Right lobe of liver (tissue), 4 donors: ENCODE results near the gene SRPK2.

Experiments
- POLR2A ChIP-seq: fragments of 450-650 bp; IDR thresholded peaks from one replicate; pipeline ENCODE4 v1.6.1; 2017; ENCODE audit warnings: antibody characterized with exemption, mild to moderate bottlenecking
- TF ChIP-seq, protein P1 (sequence below), 4 donors: fragments of 200-600 bp in 3 of 4; fragments of 450-650 bp in 1 of 4; IDR thresholded peaks; one replicate each; pipeline versions ENCODE4 v1.5.1 to v1.8.0; 2016 to 2022; ENCODE audit warnings: antibody characterized with exemption in 4 of 4, mild to moderate bottlenecking in 2 of 4
- donor health status: DM: no; HTN: no; CAD: no.
- donor health status: DM: no; HTN: no; CAD: no.
- donor health status: DM: no; HTN: yes; CAD: no.

DNA sequence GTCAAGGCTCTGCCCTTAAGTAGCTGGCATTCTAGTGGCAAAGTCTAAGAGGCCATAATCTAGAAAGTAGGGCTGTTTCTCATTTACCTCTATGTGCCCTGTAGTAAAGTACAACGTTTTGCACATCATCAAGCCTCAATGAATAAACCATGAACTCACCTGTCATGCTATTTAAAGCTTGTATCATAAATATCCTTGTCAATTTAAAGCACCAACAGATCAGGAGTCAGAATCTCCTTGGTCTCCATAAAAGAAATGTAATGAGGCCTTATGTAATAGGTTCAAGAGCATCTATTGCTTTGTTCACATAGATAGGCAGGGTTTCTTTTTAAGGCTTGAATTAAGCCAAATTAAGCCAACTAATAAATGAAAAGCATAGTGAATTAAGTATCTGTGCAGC is 192.8 kb downstream of the SRPK2 start:
- TF ChIP-seq, protein P1, sequence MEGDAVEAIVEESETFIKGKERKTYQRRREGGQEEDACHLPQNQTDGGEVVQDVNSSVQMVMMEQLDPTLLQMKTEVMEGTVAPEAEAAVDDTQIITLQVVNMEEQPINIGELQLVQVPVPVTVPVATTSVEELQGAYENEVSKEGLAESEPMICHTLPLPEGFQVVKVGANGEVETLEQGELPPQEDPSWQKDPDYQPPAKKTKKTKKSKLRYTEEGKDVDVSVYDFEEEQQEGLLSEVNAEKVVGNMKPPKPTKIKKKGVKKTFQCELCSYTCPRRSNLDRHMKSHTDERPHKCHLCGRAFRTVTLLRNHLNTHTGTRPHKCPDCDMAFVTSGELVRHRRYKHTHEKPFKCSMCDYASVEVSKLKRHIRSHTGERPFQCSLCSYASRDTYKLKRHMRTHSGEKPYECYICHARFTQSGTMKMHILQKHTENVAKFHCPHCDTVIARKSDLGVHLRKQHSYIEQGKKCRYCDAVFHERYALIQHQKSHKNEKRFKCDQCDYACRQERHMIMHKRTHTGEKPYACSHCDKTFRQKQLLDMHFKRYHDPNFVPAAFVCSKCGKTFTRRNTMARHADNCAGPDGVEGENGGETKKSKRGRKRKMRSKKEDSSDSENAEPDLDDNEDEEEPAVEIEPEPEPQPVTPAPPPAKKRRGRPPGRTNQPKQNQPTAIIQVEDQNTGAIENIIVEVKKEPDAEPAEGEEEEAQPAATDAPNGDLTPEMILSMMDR (IDR thresholded peaks at IDR 0.05): no peak
- TF ChIP-seq POLR2A: no peak
